A549 (cell line): Measurements from ENCODE around the gene IL21R. TPM values are rescaled to one million over a fixed set of nuclear protein-coding genes. Genes with fewer than 3 reads are reported as not detected.

Experiments
- ATAC-seq, 2 experiments: fragments of 200-7000 bp in 1 of 2; fragments of >200 bp in 1 of 2; cut with Nextera tagmentation in 1 of 2; cut with Tn5 transposase in 1 of 2; 3 replicates each; pipeline versions ENCODE4 v1.8.0 to v1.9.1; 2018 to 2020; ENCODE audit warnings: mild to moderate bottlenecking in 1 of 2, moderate library complexity in 1 of 2
- CTCF ChIA-PET: fragments of 300-600 bp; sonication (Branson Sonifier 250); formaldehyde crosslinking; extraction: SDS; loops from one replicate; lab custom pipeline; 2021; ENCODE audit warnings: antibody characterized with exemption, inconsistent platforms; lab: Yijun Ruan, JAX
- POLR2A ChIA-PET: fragments of 350-600 bp; formaldehyde crosslinking; extraction: SDS; loops from one replicate; lab custom pipeline; 2021; ENCODE audit warnings: antibody characterized with exemption, inconsistent platforms; lab: Yijun Ruan, JAX
- DNase-seq, 2 experiments: peaks; one replicate each; pipeline versions ENCODE4 v3.0.0 to v3.0.0-alpha.2; 2011 to 2016; ENCODE audit warnings: low read depth in 1 of 2, low spot score in 1 of 2
- FAIRE-seq: peaks from 2 replicates; lab custom pipeline; 2011; peaks lifted over from hg19 to GRCh38; lab: Jason Lieb, UNC
- H3K27ac ChIP-seq, 2 experiments: fragments of >200 bp; sonication (Bioruptor Twin); formaldehyde crosslinking; 3 replicates each; pipeline ENCODE4 v1.5.1; 2016 to 2017
- H3K4me1 ChIP-seq: fragments of >200 bp; sonication (Bioruptor Twin); formaldehyde crosslinking; 3 replicates; pipeline ENCODE4 v1.6.1; 2016
- H3K4me2 ChIP-seq: fragments of >200 bp; sonication (Bioruptor Twin); formaldehyde crosslinking; 3 replicates; pipeline ENCODE4 v1.6.1; 2016
- H3K4me3 ChIP-seq: fragments of >200 bp; sonication (Bioruptor Twin); formaldehyde crosslinking; 3 replicates; pipeline ENCODE4 v1.5.1; 2016
- H3K9me3 ChIP-seq: fragments of >200 bp; sonication (Bioruptor Twin); formaldehyde crosslinking; 3 replicates; pipeline ENCODE4 v1.6.1; 2016
- BHLHE40 ChIP-seq: IDR thresholded peaks from 2 replicates; pipeline ENCODE4 v1.6.1; 2012; ENCODE audit warnings: low read depth, low read length, inconsistent platforms
- CBX2 ChIP-seq: fragments of 200-600 bp; sonication (generic); IDR thresholded peaks from 2 replicates; pipeline ENCODE4 v1.6.1; 2016; ENCODE audit warnings: low read depth, mild to moderate bottlenecking, borderline replicate concordance
- CBX8 ChIP-seq: fragments of 200-600 bp; sonication (generic); IDR thresholded peaks from 2 replicates; pipeline ENCODE4 v1.6.1; 2016
- CHD4 ChIP-seq: fragments of 200-600 bp; sonication (generic); IDR thresholded peaks from 2 replicates; pipeline ENCODE4 v1.6.1; 2016; ENCODE audit warnings: antibody characterized with exemption, mild to moderate bottlenecking, borderline replicate concordance
- HDAC2 ChIP-seq: fragments of 200-600 bp; sonication (generic); IDR thresholded peaks from 2 replicates; pipeline ENCODE4 v1.6.1; 2016
- HOXA7 ChIP-seq: fragments of 250-450 bp; sonication (Bioruptor Pico); IDR thresholded peaks from 2 replicates; pipeline ENCODE4 v1.5.0; 2020; ENCODE audit warnings: mild to moderate bottlenecking, moderate library complexity
- HOXB5 ChIP-seq: fragments of 250-450 bp; sonication (Bioruptor Pico); IDR thresholded peaks from 2 replicates; pipeline ENCODE4 v1.5.0; 2020; ENCODE audit warnings: mild to moderate bottlenecking, moderate library complexity
- JUN ChIP-seq, 2 experiments: fragments of >200 bp; sonication (Bioruptor Twin); formaldehyde crosslinking; IDR thresholded peaks; 2 replicates in 1 of 2; 3 replicates in 1 of 2; pipeline ENCODE4 v1.6.1; 2016 to 2017
- JUNB ChIP-seq: fragments of >200 bp; sonication (Bioruptor Twin); formaldehyde crosslinking; IDR thresholded peaks from 2 replicates; pipeline ENCODE4 v1.6.1; 2016
- KDM5A ChIP-seq: fragments of 200-600 bp; sonication (generic); IDR thresholded peaks from 2 replicates; pipeline ENCODE4 v1.6.1; 2016; ENCODE audit warnings: antibody characterized with exemption, mild to moderate bottlenecking
- MAX ChIP-seq: IDR thresholded peaks from 2 replicates; pipeline ENCODE4 v1.6.1; 2012
- PBX3 ChIP-seq: IDR thresholded peaks from 2 replicates; pipeline ENCODE4 v1.6.1; 2012
- RARB ChIP-seq: fragments of 250-450 bp; sonication (Bioruptor Pico); IDR thresholded peaks from 2 replicates; pipeline ENCODE4 v1.8.0; 2021; ENCODE audit warnings: mild to moderate bottlenecking, moderate library complexity
- RCOR1 ChIP-seq: fragments of 150-350 bp; IDR thresholded peaks from 2 replicates; pipeline ENCODE4 v1.6.1; 2014; ENCODE audit warnings: antibody characterized with exemption, low read length, low read depth
- SMC3 ChIP-seq: fragments of >200 bp; sonication (Bioruptor Twin); formaldehyde crosslinking; IDR thresholded peaks from 3 replicates; pipeline ENCODE4 v1.6.1; 2018; ENCODE audit warnings: inconsistent platforms
- TP53 ChIP-seq: fragments of 250-450 bp; sonication (Bioruptor Pico); IDR thresholded peaks from 2 replicates; pipeline ENCODE4 v1.5.0; 2021; ENCODE audit warnings: mild to moderate bottlenecking, moderate library complexity
- ZNF302 ChIP-seq: fragments of 250-450 bp; sonication (Bioruptor Pico); IDR thresholded peaks from 2 replicates; pipeline ENCODE4 v1.9.0; 2021; ENCODE audit warnings: inconsistent platforms, mild to moderate bottlenecking, moderate library complexity
- ZSCAN20 ChIP-seq: fragments of 250-450 bp; sonication (Bioruptor Pico); IDR thresholded peaks from 2 replicates; pipeline ENCODE4 v1.8.0; 2022; ENCODE audit warnings: mild to moderate bottlenecking, moderate library complexity
- WGBS: methylation state at CpG from one replicate; pipeline ENCODE4 v1.1.6; 2017; ENCODE audit errors: missing lambda C conversion rate; 5-methylcytosine and 5-hydroxymethylcytosine counted together
- polyA plus RNA-seq, 4 experiments: library from polyadenylated mRNA; depleted of rRNA in 3 of 4; stranded (reverse); fragments of >200 nt; fragmentation: RNase III in 1 of 4; extraction: RNeasy Plus Mini Kit Qiagen cat#74134 plus additional on column Dnase treatment in 1 of 4; gene quantifications; 2 replicates in 3 of 4; 3 replicates in 1 of 4; pipeline ENCODE4 v1.2.3, GENCODE V29; 2011 to 2017

IL21R gene
- polyA plus RNA-seq, 2 of the 4 experiments (the other 2 are of a cell fraction): 0.04 to 0.09 TPM

GRCh38 chr16:27355610-27356009, 46.4 kb upstream of the IL21R start (continued):
- no peak for TF ChIP-seq PBX3
- TF ChIP-seq, all 56 proteins: peak for 4

- peaks cover 5% of the 10 kb centered on the region; the same call in 1 of the 3 replicates for H3K9me3 ChIP-seq
- CTCF ChIA-PET: interaction anchor here (0.7 to 4.0 kb wide), 5 partner anchors 11 to 203 kb away, joined by 3 to 17 read pairs (median 4); no protein-coding TSS in a partner anchor
- TF ChIP-seq CBX2: no peak
- H3K27ac ChIP-seq: no peak overlapping the region
- no peak for ATAC-seq
- H3K4me3 ChIP-seq: no peak overlapping the region
- FAIRE-seq: no peak
- POLR2A ChIA-PET: no interaction called here
- H3K4me2 ChIP-seq: no peak overlapping the region
- DNase-seq: no peak
- H3K4me1 ChIP-seq: no peaks in the 10 kb centered on the region
- WGBS: 87% methylated on average over 4 of the region's 4 CpGs
Measured at GRCh38 chr16:27356794-27357193, 45.2 kb upstream of the IL21R start.

GRCh38 chr16:27359051-27359450, 42.9 kb upstream of the IL21R start:
- ChIA-PET POLR2A (no interaction called here), CTCF (interaction anchor here (1.2 to 4.0 kb wide), 2 partner anchors 9 to 72 kb away, joined by 3 to 17 read pairs; no protein-coding TSS in a partner anchor)
- Histone ChIP-seq H3K27ac (no peak overlapping the region), H3K4me1 (peaks cover 11% of the 10 kb centered on the region), H3K9me3 (peaks cover 5% of the 10 kb centered on the region; the same call in 1 of the 3 replicates), H3K4me2 (no peak overlapping the region), H3K4me3 (no peak overlapping the region)
- DNase-seq (no peak), FAIRE-seq (no peak), ATAC-seq (no peak)
- WGBS: 95% methylated on average over 4 of the region's 4 CpGs
- no peak for TF ChIP-seq HOXA7 (CRISPR knock-in tag)
- no peak for TF ChIP-seq RCOR1
- no peak for TF ChIP-seq KDM5A
- no peak for TF ChIP-seq ZNF302
- TF ChIP-seq SMC3: no peak

GRCh38 chr16:27359615-27360014, 42.4 kb upstream of the IL21R start:
- no peak for FAIRE-seq
- Histone ChIP-seq H3K4me3 (no peak overlapping the region), H3K9me3 (peaks cover 5% of the 10 kb centered on the region; the same call in 1 of the 3 replicates), H3K4me1 (peaks cover 17% of the 10 kb centered on the region), H3K4me2 (no peak overlapping the region), H3K27ac (no peak overlapping the region)
- WGBS: 97% methylated on average over 6 of the region's 6 CpGs
- ChIA-PET POLR2A (no interaction called here), CTCF (interaction anchor here (1.2 to 5.1 kb wide), 3 partner anchors 8 to 124 kb away, joined by 3 to 36 read pairs (median 17); no protein-coding TSS in a partner anchor)
- no peak for ATAC-seq
- TF ChIP-seq ZSCAN20 (CRISPR knock-in tag) (no peak), CBX8 (no peak), MAX (no peak), JUN (IDR thresholded peaks at IDR 0.05) (no peak), CBX2 (no peak)
- no peak for DNase-seq

- CTCF ChIA-PET: interaction anchor here (0.7 to 5.1 kb wide), 6 partner anchors 9 to 207 kb away, joined by 3 to 36 read pairs (median 5); no protein-coding TSS in a partner anchor
- POLR2A ChIA-PET: no interaction called here
- 84% methylated on average over 3 of the region's 3 CpGs for WGBS
Measured at GRCh38 chr16:27361987-27362386, 40.0 kb upstream of the IL21R start.

GRCh38 chr16:27362570-27363245, 39.3 kb upstream of the IL21R start:
- ChIA-PET POLR2A (no interaction called here), CTCF (interaction anchor here (0.7 to 5.1 kb wide), 2 partner anchors 23 to 127 kb away, joined by 4 to 36 read pairs; no protein-coding TSS in a partner anchor)
- peaks cover 5% of the 10 kb centered on the region; the same call in 1 of the 3 replicates for H3K9me3 ChIP-seq
- no peak for ATAC-seq
- no peak for TF ChIP-seq PBX3
- TF ChIP-seq HOXB5 (CRISPR knock-in tag): no peak
- TF ChIP-seq HDAC2: no peak
- TF ChIP-seq CHD4: no peak
- TF ChIP-seq JUNB: no peak
- no peak for TF ChIP-seq RARB
- TF ChIP-seq TP53 (CRISPR knock-in tag): no peak
- no peak for DNase-seq
- H3K4me1 ChIP-seq: peaks cover 37% of the 10 kb centered on the region
- no peak for FAIRE-seq
- peak overlapping the region in 1 of 2 experiments; percentile 83; a peak in 3 of 6 replicates for H3K27ac ChIP-seq
- H3K4me2 ChIP-seq: no peak overlapping the region
- no peak overlapping the region for H3K4me3 ChIP-seq
- 96% methylated on average over 15 of the region's 16 CpGs for WGBS

More at GRCh38 chr16:27361987-27362386, 40.0 kb upstream of the IL21R start:
- no peak for FAIRE-seq
- no peak for ATAC-seq
- Histone ChIP-seq H3K4me1 (peaks cover 35% of the 10 kb centered on the region), H3K4me2 (no peak overlapping the region), H3K9me3 (peaks cover 5% of the 10 kb centered on the region; the same call in 1 of the 3 replicates), H3K4me3 (no peak overlapping the region), H3K27ac (no peak overlapping the region)
- TF ChIP-seq BHLHE40 (no peak), HOXA7 (CRISPR knock-in tag) (no peak)
- no peak for DNase-seq
